ENCODE data around the gene CCDC174.

DNA sequence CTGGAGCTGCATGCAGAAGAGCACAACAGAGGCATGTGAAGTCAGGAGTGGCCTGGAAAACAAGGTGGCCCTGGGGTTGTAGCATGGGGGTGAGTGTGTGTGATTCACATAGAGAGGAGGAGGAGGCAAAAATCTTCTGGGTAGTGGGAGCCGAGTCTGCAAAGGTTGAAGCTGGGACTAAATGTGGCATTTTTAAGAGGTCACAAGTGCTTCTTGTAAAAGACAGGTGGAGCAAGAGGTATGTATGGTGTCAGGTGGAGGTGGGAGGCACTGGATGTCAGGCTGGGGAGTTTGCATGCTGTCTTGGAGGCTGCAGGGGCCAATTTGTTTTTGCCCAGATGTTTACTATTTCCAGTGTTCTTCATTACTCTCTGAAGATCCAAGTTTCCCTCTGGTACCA, 65.7 kb downstream of the CCDC174 start:
- TF ChIP-seq CTCF (conservative IDR thresholded peaks at IDR 0.05; ENCODE audit: low read depth, low read length) (no peak), RAD21 (IDR thresholded peaks at IDR 0.05; ENCODE audit: low read length) (no peak), POLR2A (IDR thresholded peaks at IDR 0.05; ENCODE audit: low read depth, low read length) (no peak), SMC3 (IDR thresholded peaks at IDR 0.05; ENCODE audit: low read depth, low read length) (no peak), CHD1 (IDR thresholded peaks at IDR 0.05; ENCODE audit: low read depth, low read length) (no peak), MXI1 (IDR thresholded peaks at IDR 0.05; ENCODE audit: borderline replicate concordance, low read depth, low read length) (no peak), CEBPB (IDR thresholded peaks at IDR 0.05; ENCODE audit: low read depth, low read length) (no peak), MAFK (IDR thresholded peaks at IDR 0.05; ENCODE audit: low read depth, low read length) (no peak), MAZ (IDR thresholded peaks at IDR 0.05; ENCODE audit: borderline replicate concordance, low read depth, low read length) (no peak), FOS (IDR thresholded peaks at IDR 0.05; ENCODE audit: low read depth, low read length) (no peak), NFE2L2 (IDR thresholded peaks at IDR 0.05; ENCODE audit: low read depth, low read length) (no peak), RCOR1 (IDR thresholded peaks at IDR 0.05; ENCODE audit: insufficient replicate concordance, low read length) (no peak)

Data from IMR-90 (cell line).